ENCODE measurements around the gene CHID1. TPM values are rescaled to one million over a fixed set of nuclear protein-coding genes. Genes with fewer than 3 reads are reported as not detected.

The CHID1 gene
- total and polyA plus RNA-seq, 2 donors (not counting 1 experiment from before 2014, with no cell fraction given): 54.3 to 68.4 TPM

DNA sequence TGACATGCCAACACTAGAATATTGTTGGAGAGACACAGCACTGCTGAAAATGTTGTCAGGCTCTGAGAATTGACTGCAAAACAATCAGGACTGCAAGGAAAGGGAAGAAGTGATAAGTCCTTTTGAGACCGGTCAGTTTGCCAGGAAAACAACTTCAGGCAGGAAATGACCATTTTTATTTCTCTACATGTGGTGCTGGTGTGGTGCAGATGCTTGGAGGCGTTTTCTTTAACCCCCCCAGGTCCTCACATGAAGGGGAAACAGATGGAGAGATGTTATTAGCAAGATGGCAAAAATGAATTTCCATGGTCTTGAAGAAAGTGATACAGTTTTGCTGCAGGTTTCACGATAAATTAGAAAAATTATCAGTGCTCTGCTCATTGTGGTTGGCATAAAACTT is 20.8 kb upstream of the CHID1 start:
- H3K4me1 ChIP-seq (ENCODE audit: control insufficient read depth, extremely low read depth, insufficient read depth, low read length): no peaks in the 10 kb centered on the region
- no peak overlapping the region for H3K9ac ChIP-seq (ENCODE audit: insufficient read depth, low read length)
- no peaks in the 10 kb centered on the region for H4K20me1 ChIP-seq (ENCODE audit: control insufficient read depth, extremely low read depth, insufficient read depth, low read length)
- no peaks in the 10 kb centered on the region for H3K36me3 ChIP-seq (ENCODE audit: control insufficient read depth, insufficient read depth, low read length)
- H3K27me3 ChIP-seq (ENCODE audit: control insufficient read depth, insufficient read depth, low read length): no peaks in the 10 kb centered on the region
- H3K4me3 ChIP-seq (replicated peaks in 1 of 4; ENCODE audit: control extremely low read depth in 1 of 4, insufficient read depth in 1 of 4, low read depth in 3 of 4, low read length in 4 of 4): no peak overlapping the region
- TF ChIP-seq EZH2 (IDR thresholded peaks at IDR 0.05; ENCODE audit: low read length, missing control alignments): no peak
- TF ChIP-seq, protein P1, sequence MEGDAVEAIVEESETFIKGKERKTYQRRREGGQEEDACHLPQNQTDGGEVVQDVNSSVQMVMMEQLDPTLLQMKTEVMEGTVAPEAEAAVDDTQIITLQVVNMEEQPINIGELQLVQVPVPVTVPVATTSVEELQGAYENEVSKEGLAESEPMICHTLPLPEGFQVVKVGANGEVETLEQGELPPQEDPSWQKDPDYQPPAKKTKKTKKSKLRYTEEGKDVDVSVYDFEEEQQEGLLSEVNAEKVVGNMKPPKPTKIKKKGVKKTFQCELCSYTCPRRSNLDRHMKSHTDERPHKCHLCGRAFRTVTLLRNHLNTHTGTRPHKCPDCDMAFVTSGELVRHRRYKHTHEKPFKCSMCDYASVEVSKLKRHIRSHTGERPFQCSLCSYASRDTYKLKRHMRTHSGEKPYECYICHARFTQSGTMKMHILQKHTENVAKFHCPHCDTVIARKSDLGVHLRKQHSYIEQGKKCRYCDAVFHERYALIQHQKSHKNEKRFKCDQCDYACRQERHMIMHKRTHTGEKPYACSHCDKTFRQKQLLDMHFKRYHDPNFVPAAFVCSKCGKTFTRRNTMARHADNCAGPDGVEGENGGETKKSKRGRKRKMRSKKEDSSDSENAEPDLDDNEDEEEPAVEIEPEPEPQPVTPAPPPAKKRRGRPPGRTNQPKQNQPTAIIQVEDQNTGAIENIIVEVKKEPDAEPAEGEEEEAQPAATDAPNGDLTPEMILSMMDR (conservative IDR thresholded peaks at IDR 0.05 in 1 of 2, IDR thresholded peaks at IDR 0.05 in 1 of 2; ENCODE audit: low read depth in 1 of 2, low read length in 2 of 2): no peak
- no peak overlapping the region for H2AFZ ChIP-seq (ENCODE audit: low read length)
- no peak overlapping the region for H3K4me2 ChIP-seq (ENCODE audit: extremely low read depth, insufficient read depth, low read length)
- no peak for DNase-seq (ENCODE audit: low read depth in 2 of 2)
- no peak overlapping the region for H3K27ac ChIP-seq (ENCODE audit: insufficient read depth, low read length)
- H3K9me3 ChIP-seq (ENCODE audit: control insufficient read depth, insufficient read depth, low read depth, low read length): no peaks in the 10 kb centered on the region
- H3K79me2 ChIP-seq (ENCODE audit: control insufficient read depth, insufficient read depth, low read length): peaks cover 59% of the 10 kb centered on the region

DNA sequence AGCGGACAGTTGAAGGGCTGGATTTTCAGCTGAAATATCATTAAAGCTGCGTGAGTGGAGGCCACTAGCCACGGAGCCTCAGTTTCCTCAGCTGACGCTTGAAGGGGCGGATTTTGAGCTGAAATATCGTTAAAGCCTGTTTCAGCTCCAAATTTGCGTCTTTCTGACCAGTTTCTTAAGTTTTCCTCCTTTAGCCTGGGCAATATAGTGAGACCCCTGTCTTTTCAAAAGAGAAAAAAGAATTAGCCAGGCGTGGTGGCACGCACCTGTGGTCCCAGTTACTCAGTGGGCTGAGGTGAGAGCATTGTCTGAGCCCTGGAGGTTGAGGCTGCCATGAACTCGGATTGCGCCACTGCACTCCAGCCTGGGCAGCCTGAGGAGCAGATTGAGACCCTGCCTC is 18.8 kb upstream of the CHID1 start:
- Histone ChIP-seq H4K20me1 (ENCODE audit: control insufficient read depth, extremely low read depth, insufficient read depth, low read length) (no peaks in the 10 kb centered on the region), H3K4me1 (ENCODE audit: control insufficient read depth, extremely low read depth, insufficient read depth, low read length) (no peaks in the 10 kb centered on the region), H3K79me2 (ENCODE audit: control insufficient read depth, insufficient read depth, low read length) (peaks cover 59% of the 10 kb centered on the region), H3K9me3 (ENCODE audit: control insufficient read depth, insufficient read depth, low read depth, low read length) (no peaks in the 10 kb centered on the region), H3K27ac (ENCODE audit: insufficient read depth, low read length) (no peak overlapping the region), H3K4me3 (replicated peaks in 1 of 4; ENCODE audit: control extremely low read depth in 1 of 4, insufficient read depth in 1 of 4, low read depth in 3 of 4, low read length in 4 of 4) (no peak overlapping the region), H3K4me2 (ENCODE audit: extremely low read depth, insufficient read depth, low read length) (no peak overlapping the region), H3K9ac (ENCODE audit: insufficient read depth, low read length) (no peak overlapping the region), H3K27me3 (ENCODE audit: control insufficient read depth, insufficient read depth, low read length) (no peaks in the 10 kb centered on the region), H2AFZ (ENCODE audit: low read length) (no peak overlapping the region), H3K36me3 (ENCODE audit: control insufficient read depth, insufficient read depth, low read length) (no peaks in the 10 kb centered on the region)
- TF ChIP-seq, protein P1 (conservative IDR thresholded peaks at IDR 0.05 in 1 of 2, IDR thresholded peaks at IDR 0.05 in 1 of 2; ENCODE audit: low read depth in 1 of 2, low read length in 2 of 2): no peak
- no peak for DNase-seq (ENCODE audit: low read depth in 2 of 2)

DNA sequence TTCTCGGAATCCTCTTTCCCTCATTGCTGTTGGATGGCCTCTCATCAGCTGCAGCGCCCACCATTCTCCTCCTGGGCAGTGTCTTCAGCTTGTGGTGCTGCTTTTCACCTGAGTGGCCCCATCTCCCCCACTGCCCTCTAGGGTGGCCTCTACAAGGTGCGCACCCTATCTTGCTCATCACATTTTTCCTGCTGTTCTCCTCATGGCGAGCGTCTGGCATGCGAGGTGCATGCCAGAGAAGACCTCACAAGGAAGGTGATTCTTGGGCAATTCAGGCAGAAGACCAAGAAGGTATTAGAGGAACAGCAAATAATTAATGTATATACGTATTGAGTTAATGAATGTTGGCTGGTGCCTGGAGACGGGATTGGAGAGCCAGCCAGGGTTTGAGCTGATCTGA is 18.2 kb upstream of the CHID1 start:
- H3K4me2 ChIP-seq (ENCODE audit: extremely low read depth, insufficient read depth, low read length): no peak overlapping the region
- no peaks in the 10 kb centered on the region for H4K20me1 ChIP-seq (ENCODE audit: control insufficient read depth, extremely low read depth, insufficient read depth, low read length)
- H3K9ac ChIP-seq (ENCODE audit: insufficient read depth, low read length): no peak overlapping the region
- DNase-seq (ENCODE audit: low read depth in 2 of 2): no peak
- H3K79me2 ChIP-seq (ENCODE audit: control insufficient read depth, insufficient read depth, low read length): peaks cover 54% of the 10 kb centered on the region
- no peak overlapping the region for H2AFZ ChIP-seq (ENCODE audit: low read length)
- H3K36me3 ChIP-seq (ENCODE audit: control insufficient read depth, insufficient read depth, low read length): no peaks in the 10 kb centered on the region
- no peaks in the 10 kb centered on the region for H3K9me3 ChIP-seq (ENCODE audit: control insufficient read depth, insufficient read depth, low read depth, low read length)
- H3K4me1 ChIP-seq (ENCODE audit: control insufficient read depth, extremely low read depth, insufficient read depth, low read length): no peaks in the 10 kb centered on the region
- no peak overlapping the region for H3K4me3 ChIP-seq (replicated peaks in 1 of 4; ENCODE audit: control extremely low read depth in 1 of 4, insufficient read depth in 1 of 4, low read depth in 3 of 4, low read length in 4 of 4)
- no peak overlapping the region for H3K27ac ChIP-seq (ENCODE audit: insufficient read depth, low read length)
- no peak for TF ChIP-seq EZH2 (IDR thresholded peaks at IDR 0.05; ENCODE audit: low read length, missing control alignments)
- TF ChIP-seq, protein P1 (conservative IDR thresholded peaks at IDR 0.05 in 1 of 2, IDR thresholded peaks at IDR 0.05 in 1 of 2; ENCODE audit: low read depth in 1 of 2, low read length in 2 of 2): no peak
- no peaks in the 10 kb centered on the region for H3K27me3 ChIP-seq (ENCODE audit: control insufficient read depth, insufficient read depth, low read length)
